Neural cell (in vitro differentiated cells): ENCODE measurements around the gene HLA-DRB1. TPM values are rescaled to one million over a fixed set of nuclear protein-coding genes. Genes with fewer than 3 reads are reported as not detected.

Experiments used
- H2AFZ ChIP-seq: fragments of 200-600, 300-800 bp; sonication (generic), shearing (Covaris generic); 2 replicates; pipeline ENCODE4 v1.6.0; 2014; ENCODE audit warnings: low read depth, mild to moderate bottlenecking, antibody characterized with exemption, low read length, moderate library complexity
- H3F3A ChIP-seq: fragments of 200-600 bp; shearing (Covaris generic); 2 replicates; pipeline ENCODE4 v1.6.1; 2016; ENCODE audit warnings: mild to moderate bottlenecking, moderate library complexity, mixed read lengths, antibody characterized with exemption, low read length; ENCODE audit not compliant: insufficient read depth, poor library complexity, severe bottlenecking
- H3K27ac ChIP-seq: fragments of 200-600, 300-800 bp; sonication (generic), shearing (Covaris generic); 2 replicates; pipeline ENCODE4 v1.5.1; 2014; ENCODE audit warnings: mild to moderate bottlenecking, low read length, moderate library complexity
- H3K27me3 ChIP-seq: fragments of 300-800, 200-600 bp; sonication (generic), shearing (Covaris generic); 2 replicates; pipeline ENCODE4 v1.6.0; 2014; ENCODE audit warnings: mild to moderate bottlenecking, low read depth, low read length, moderate library complexity; ENCODE audit not compliant: insufficient read depth
- H3K36me3 ChIP-seq: fragments of 300-800, 200-600 bp; sonication (generic), shearing (Covaris generic); 2 replicates; pipeline ENCODE4 v1.5.1; 2014; ENCODE audit warnings: mild to moderate bottlenecking, antibody characterized with exemption, low read length, moderate library complexity; ENCODE audit not compliant: insufficient read depth
- H3K4me2 ChIP-seq: fragments of 300-800, 200-600 bp; sonication (generic), shearing (Covaris generic); 2 replicates; pipeline ENCODE4 v1.6.0; 2014; ENCODE audit warnings: mild to moderate bottlenecking, low read length
- H3K4me3 ChIP-seq: fragments of 300-800, 200-600 bp; sonication (generic), shearing (Covaris generic); 2 replicates; pipeline ENCODE4 v1.5.1; 2014; ENCODE audit warnings: mild to moderate bottlenecking, low read length, moderate library complexity
- H3K79me2 ChIP-seq: fragments of 200-600 bp; shearing (Covaris generic); replicated peaks from 2 replicates; pipeline ENCODE4 v1.6.0; 2014; ENCODE audit warnings: mild to moderate bottlenecking, low read length, moderate library complexity; ENCODE audit not compliant: insufficient read depth
- H3K9ac ChIP-seq: fragments of 300-800, 200-600 bp; sonication (generic), shearing (Covaris generic); 2 replicates; pipeline ENCODE4 v1.6.1; 2016; ENCODE audit warnings: mild to moderate bottlenecking, low read length, mixed read lengths
- H3K9me2 ChIP-seq: fragments of 200-600 bp; shearing (Covaris generic); 2 replicates; pipeline ENCODE4 v1.6.1; 2016; ENCODE audit warnings: mild to moderate bottlenecking, low read length, mixed read lengths; ENCODE audit not compliant: insufficient read depth
- H3K9me3 ChIP-seq: fragments of 200-600, 300-800 bp; sonication (generic), shearing (Covaris generic); 2 replicates; pipeline ENCODE4 v1.6.1; 2016; ENCODE audit warnings: mild to moderate bottlenecking, mixed run types, low read length, moderate library complexity, mixed read lengths
- H4K20me1 ChIP-seq: fragments of 200-600 bp; shearing (Covaris generic); 2 replicates; pipeline ENCODE4 v1.6.1; 2016; ENCODE audit warnings: mild to moderate bottlenecking, mixed run types; ENCODE audit not compliant: insufficient read depth
- EP300 ChIP-seq: fragments of 450-650 bp; conservative IDR thresholded peaks from 2 replicates; pipeline ENCODE4 v1.6.1; 2014; ENCODE audit warnings: antibody characterized with exemption, mild to moderate bottlenecking, moderate library complexity; ENCODE audit not compliant: poor library complexity, severe bottlenecking
- EZH2 ChIP-seq: fragments of 200-600, 300-800 bp; shearing (Covaris generic), sonication (generic); IDR thresholded peaks from 2 replicates; pipeline ENCODE4 v1.6.1; 2014; ENCODE audit warnings: antibody characterized with exemption, low read length, borderline replicate concordance, mild to moderate bottlenecking; ENCODE audit not compliant: insufficient read depth, poor library complexity, severe bottlenecking
- MXI1 ChIP-seq: fragments of 450-650 bp; conservative IDR thresholded peaks from 2 replicates; pipeline ENCODE4 v1.6.1; 2014; ENCODE audit warnings: antibody characterized with exemption, mild to moderate bottlenecking; ENCODE audit not compliant: poor library complexity, severe bottlenecking
- POLR2AphosphoS5 ChIP-seq: IDR thresholded peaks from 2 replicates; pipeline ENCODE4 v1.6.1; 2012
- RAD21 ChIP-seq: fragments of 450-650 bp; conservative IDR thresholded peaks from 2 replicates; pipeline ENCODE4 v1.6.1; 2014; ENCODE audit warnings: antibody characterized with exemption, mild to moderate bottlenecking, moderate library complexity
- SMC3 ChIP-seq: fragments of 450-650 bp; conservative IDR thresholded peaks from 2 replicates; pipeline ENCODE4 v1.6.1; 2014; ENCODE audit warnings: antibody characterized with exemption, mild to moderate bottlenecking, moderate library complexity; ENCODE audit not compliant: poor library complexity
- TAF1 ChIP-seq: IDR thresholded peaks from 2 replicates; pipeline ENCODE4 v1.6.1; 2012; ENCODE audit warnings: low read depth
- polyA plus RNA-seq: library from polyadenylated mRNA; depleted of rRNA; stranded (reverse); fragments of >200 nt; gene quantifications from 2 replicates; pipeline ENCODE4 v1.2.3, GENCODE V29; 2014
- TF ChIP-seq, protein P1 (sequence below): IDR thresholded peaks from 2 replicates; pipeline ENCODE4 v1.6.1; 2012; ENCODE audit warnings: borderline replicate concordance
- TF ChIP-seq, protein P2 (sequence below): fragments of 450-650 bp; IDR thresholded peaks from 2 replicates; pipeline ENCODE4 v1.5.1; 2014; ENCODE audit warnings: antibody characterized with exemption, mild to moderate bottlenecking, moderate library complexity; ENCODE audit not compliant: poor library complexity, severe bottlenecking

The HLA-DRB1 gene
- polyA plus RNA-seq, 1 donor from 2014 or later: not detected

DNA sequence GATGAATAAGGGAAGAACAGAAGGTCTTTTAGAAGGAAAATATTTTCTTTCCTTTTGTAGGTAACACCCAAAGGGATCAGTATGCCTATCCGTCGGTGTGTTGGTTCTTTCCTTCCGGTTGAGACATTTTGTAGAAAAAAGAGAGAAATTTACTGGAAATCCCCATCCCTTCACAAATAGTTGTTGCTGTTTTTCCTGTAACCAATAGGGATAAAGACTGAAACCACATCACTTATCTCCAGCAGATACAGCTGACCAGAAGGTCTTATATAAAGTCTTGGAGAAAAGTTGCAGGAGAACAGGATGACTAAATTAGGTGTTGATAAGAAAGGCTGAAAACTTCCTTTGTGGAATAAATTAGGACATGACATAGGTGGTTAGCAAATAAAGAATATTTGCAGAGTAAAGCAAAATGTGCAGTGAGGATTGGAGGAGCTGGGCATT lies 14.8 kb upstream of the HLA-DRB1 start:
- no peaks in the 10 kb centered on the region for H3K9me2 ChIP-seq
- H3K79me2 ChIP-seq: no peaks in the 10 kb centered on the region
- no peak overlapping the region for H3K4me2 ChIP-seq
- no peak overlapping the region for H3K9ac ChIP-seq
- H3K27me3 ChIP-seq: no peaks in the 10 kb centered on the region
- no peaks in the 10 kb centered on the region for H4K20me1 ChIP-seq
- no peaks in the 10 kb centered on the region for H3K9me3 ChIP-seq
- no peaks in the 10 kb centered on the region for H3K36me3 ChIP-seq
- H3K27ac ChIP-seq: no peak overlapping the region
- H2AFZ ChIP-seq: no peak overlapping the region
- no peaks in the 10 kb centered on the region for H3F3A ChIP-seq
- no peak for TF ChIP-seq TAF1
- no peak overlapping the region for H3K4me3 ChIP-seq

- TF ChIP-seq POLR2AphosphoS5 (no peak), MXI1 (no peak), TAF1 (no peak), EP300 (no peak), EZH2 (no peak), SMC3 (no peak)
- TF ChIP-seq, protein P1, sequence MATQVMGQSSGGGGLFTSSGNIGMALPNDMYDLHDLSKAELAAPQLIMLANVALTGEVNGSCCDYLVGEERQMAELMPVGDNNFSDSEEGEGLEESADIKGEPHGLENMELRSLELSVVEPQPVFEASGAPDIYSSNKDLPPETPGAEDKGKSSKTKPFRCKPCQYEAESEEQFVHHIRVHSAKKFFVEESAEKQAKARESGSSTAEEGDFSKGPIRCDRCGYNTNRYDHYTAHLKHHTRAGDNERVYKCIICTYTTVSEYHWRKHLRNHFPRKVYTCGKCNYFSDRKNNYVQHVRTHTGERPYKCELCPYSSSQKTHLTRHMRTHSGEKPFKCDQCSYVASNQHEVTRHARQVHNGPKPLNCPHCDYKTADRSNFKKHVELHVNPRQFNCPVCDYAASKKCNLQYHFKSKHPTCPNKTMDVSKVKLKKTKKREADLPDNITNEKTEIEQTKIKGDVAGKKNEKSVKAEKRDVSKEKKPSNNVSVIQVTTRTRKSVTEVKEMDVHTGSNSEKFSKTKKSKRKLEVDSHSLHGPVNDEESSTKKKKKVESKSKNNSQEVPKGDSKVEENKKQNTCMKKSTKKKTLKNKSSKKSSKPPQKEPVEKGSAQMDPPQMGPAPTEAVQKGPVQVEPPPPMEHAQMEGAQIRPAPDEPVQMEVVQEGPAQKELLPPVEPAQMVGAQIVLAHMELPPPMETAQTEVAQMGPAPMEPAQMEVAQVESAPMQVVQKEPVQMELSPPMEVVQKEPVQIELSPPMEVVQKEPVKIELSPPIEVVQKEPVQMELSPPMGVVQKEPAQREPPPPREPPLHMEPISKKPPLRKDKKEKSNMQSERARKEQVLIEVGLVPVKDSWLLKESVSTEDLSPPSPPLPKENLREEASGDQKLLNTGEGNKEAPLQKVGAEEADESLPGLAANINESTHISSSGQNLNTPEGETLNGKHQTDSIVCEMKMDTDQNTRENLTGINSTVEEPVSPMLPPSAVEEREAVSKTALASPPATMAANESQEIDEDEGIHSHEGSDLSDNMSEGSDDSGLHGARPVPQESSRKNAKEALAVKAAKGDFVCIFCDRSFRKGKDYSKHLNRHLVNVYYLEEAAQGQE: no peak
Observed at GRCh38 chr6:32603888-32604287, 14.2 kb upstream of the HLA-DRB1 start.

DNA sequence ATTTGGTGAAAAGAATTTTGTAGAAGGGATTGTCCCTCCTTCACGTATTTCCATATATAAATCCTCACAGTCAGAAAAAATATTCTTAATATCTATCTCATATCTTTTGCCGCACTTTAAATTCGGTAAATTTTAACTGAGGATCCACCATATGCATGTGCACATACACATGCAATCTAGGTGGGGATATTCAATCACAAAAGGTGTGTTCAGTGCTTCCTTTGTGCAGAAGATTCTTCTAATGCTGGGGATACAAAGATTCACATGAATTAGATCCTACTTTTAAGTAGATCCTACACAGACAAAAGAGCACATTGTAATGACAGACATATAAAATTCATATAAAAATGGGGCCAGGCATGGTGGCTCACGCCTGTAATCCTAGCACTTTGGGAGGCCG lies 13.6 kb upstream of the HLA-DRB1 start:
- Histone ChIP-seq H3F3A (no peaks in the 10 kb centered on the region), H2AFZ (no peak overlapping the region), H3K9me3 (no peaks in the 10 kb centered on the region), H3K79me2 (no peaks in the 10 kb centered on the region), H4K20me1 (no peaks in the 10 kb centered on the region), H3K27me3 (no peaks in the 10 kb centered on the region), H3K9me2 (no peaks in the 10 kb centered on the region), H3K4me3 (no peak overlapping the region), H3K9ac (no peak overlapping the region), H3K27ac (no peak overlapping the region), H3K4me2 (no peak overlapping the region), H3K36me3 (no peaks in the 10 kb centered on the region)
- TF ChIP-seq SMC3 (no peak), TAF1 (no peak), MXI1 (no peak), POLR2AphosphoS5 (no peak), EP300 (no peak), RAD21 (no peak), EZH2 (no peak)
- TF ChIP-seq, protein P1: no peak
- TF ChIP-seq, protein P2, sequence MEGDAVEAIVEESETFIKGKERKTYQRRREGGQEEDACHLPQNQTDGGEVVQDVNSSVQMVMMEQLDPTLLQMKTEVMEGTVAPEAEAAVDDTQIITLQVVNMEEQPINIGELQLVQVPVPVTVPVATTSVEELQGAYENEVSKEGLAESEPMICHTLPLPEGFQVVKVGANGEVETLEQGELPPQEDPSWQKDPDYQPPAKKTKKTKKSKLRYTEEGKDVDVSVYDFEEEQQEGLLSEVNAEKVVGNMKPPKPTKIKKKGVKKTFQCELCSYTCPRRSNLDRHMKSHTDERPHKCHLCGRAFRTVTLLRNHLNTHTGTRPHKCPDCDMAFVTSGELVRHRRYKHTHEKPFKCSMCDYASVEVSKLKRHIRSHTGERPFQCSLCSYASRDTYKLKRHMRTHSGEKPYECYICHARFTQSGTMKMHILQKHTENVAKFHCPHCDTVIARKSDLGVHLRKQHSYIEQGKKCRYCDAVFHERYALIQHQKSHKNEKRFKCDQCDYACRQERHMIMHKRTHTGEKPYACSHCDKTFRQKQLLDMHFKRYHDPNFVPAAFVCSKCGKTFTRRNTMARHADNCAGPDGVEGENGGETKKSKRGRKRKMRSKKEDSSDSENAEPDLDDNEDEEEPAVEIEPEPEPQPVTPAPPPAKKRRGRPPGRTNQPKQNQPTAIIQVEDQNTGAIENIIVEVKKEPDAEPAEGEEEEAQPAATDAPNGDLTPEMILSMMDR: no peak

More at GRCh38 chr6:32603888-32604287, 14.2 kb upstream of the HLA-DRB1 start:
- Histone ChIP-seq H3K36me3 (no peaks in the 10 kb centered on the region), H2AFZ (no peak overlapping the region), H3K4me2 (no peak overlapping the region), H3K9ac (no peak overlapping the region), H3F3A (no peaks in the 10 kb centered on the region), H3K79me2 (no peaks in the 10 kb centered on the region), H3K4me3 (no peak overlapping the region), H4K20me1 (no peaks in the 10 kb centered on the region), H3K9me2 (no peaks in the 10 kb centered on the region), H3K27me3 (no peaks in the 10 kb centered on the region), H3K9me3 (no peaks in the 10 kb centered on the region), H3K27ac (no peak overlapping the region)
